ENCODE measurements around the gene HIVEP3.

GRCh38 chr1:41838266-41838665 lies 80.5 kb downstream of the HIVEP3 start:
- TF ChIP-seq CTCF (conservative IDR thresholded peaks at IDR 0.05; ENCODE audit: low read depth, low read length) (no peak), EZH2 (IDR thresholded peaks at IDR 0.05; ENCODE audit: borderline replicate concordance, low read depth, low read length, poor library complexity, severe bottlenecking) (no peak)
